GM13976 (cell line): Measurements from ENCODE around the gene SV2B.

ENCODE experiments used
- DNase-seq: peaks from one replicate; pipeline ENCODE4 v3.0.0; 2012; ENCODE audit warnings: low spot score
- CTCF ChIP-seq: IDR thresholded peaks from 2 replicates; pipeline ENCODE4 v1.5.1; 2012; ENCODE audit warnings: borderline replicate concordance, mild to moderate bottlenecking; ENCODE audit not compliant: insufficient read depth; ENCODE audit errors: extremely low read depth, missing control alignments, control extremely low read depth
- in situ Hi-C: fragments of 300-500 bp; cut with MboI; formaldehyde crosslinking; loops from one replicate; pipeline ENCODE4 v1.12.0; 2022; ENCODE audit warnings: low sequenced_read_pairs, mixed read lengths, inconsistent platforms; ENCODE audit not compliant: unreplicated experiment

Gene SV2B

GRCh38 chr15:91263632-91264531, 163.8 kb downstream of the SV2B start:
- in situ Hi-C loops, result no loop called here

GRCh38 chr15:91264651-91265351, 164.7 kb downstream of the SV2B start:
- TF ChIP-seq CTCF, result no peak
- DNase-seq, result no peak
- in situ Hi-C loops, result no loop called here

More at GRCh38 chr15:91263632-91264531, 163.8 kb downstream of the SV2B start:
- no peak for DNase-seq
- TF ChIP-seq CTCF, result no peak

GRCh38 chr15:91265416-91265940, 165.4 kb downstream of the SV2B start:
- in situ Hi-C loops, result no loop called here
- DNase-seq, result no peak
- no peak for TF ChIP-seq CTCF

GRCh38 chr15:91268510-91268909, 168.5 kb downstream of the SV2B start:
- no peak for TF ChIP-seq CTCF
- in situ Hi-C loops, result no loop called here
- DNase-seq, result no peak

- no peak for TF ChIP-seq CTCF
- no peak for DNase-seq
- in situ Hi-C loops, result no loop called here
These were observed 170.7 kb downstream of the SV2B start for GRCh38 chr15:91270747-91271146.

GRCh38 chr15:91271565-91272153, 171.6 kb downstream of the SV2B start:
- peak; percentile 60 for DNase-seq
- in situ Hi-C loops, result no loop called here
- peak; percentile 71 for TF ChIP-seq CTCF
